Activated T-helper 1 cell treated with anti-CD3 and anti-CD28 coated beads, Interleukin-12 subunit alpha, Interleukin-12 subunit beta, Interleukin-2, Interleukin-4 antibody, amounts not matched to agents 30 ng/mL and 10 ng/mL and 1 ng/mL, durations not matched to agents 14 hours and 24 hours and 36 hours (primary cell): ENCODE results near the gene RNF125. TPM values are rescaled to one million over a fixed set of nuclear protein-coding genes. Genes with fewer than 3 reads are reported as not detected.

ENCODE experiments used
- DNase-seq: peaks from one replicate; pipeline ENCODE4 v3.0.0; 2021; ENCODE audit warnings: low spot score
- H3K27ac Mint-ChIP-seq: one replicate; pipeline ENCODE4 v1.8.0; 2021; ENCODE audit warnings: mild to moderate bottlenecking, mixed read lengths
- H3K27me3 Mint-ChIP-seq: one replicate; pipeline ENCODE4 v1.8.0; 2022; ENCODE audit warnings: mild to moderate bottlenecking, moderate library complexity, mixed read lengths; ENCODE audit not compliant: insufficient read depth
- H3K36me3 Mint-ChIP-seq: one replicate; pipeline ENCODE4 v1.8.0; 2021; ENCODE audit warnings: low read depth, mixed read lengths
- H3K4me1 Mint-ChIP-seq: one replicate; pipeline ENCODE4 v1.8.0; 2021; ENCODE audit warnings: low read depth, mixed read lengths
- H3K4me3 Mint-ChIP-seq: one replicate; pipeline ENCODE4 v1.8.0; 2021; ENCODE audit warnings: mild to moderate bottlenecking, moderate library complexity, mixed read lengths
- H3K9me3 Mint-ChIP-seq: one replicate; pipeline ENCODE4 v1.8.0; 2021; ENCODE audit warnings: mixed read lengths
- intact Hi-C: fragments of 100-400 bp; cut with micrococcal nuclease; formaldehyde crosslinking; loops from one replicate; pipeline ENCODE4 v1.15.1; 2024
- total RNA-seq: library from RNA; stranded (reverse); gene quantifications from 2 replicates; pipeline ENCODE4 v1.2.3, GENCODE V29; 2022

RNF125 gene
- total RNA-seq, 1 donor from 2014 or later = 32.2 TPM

GRCh38 chr18:32095900-32096229 is 77.2 kb downstream of the RNF125 start:
- H3K27ac Mint-ChIP-seq = peak overlapping the region; percentile 35
- intact Hi-C loops = no loop called here
- H3K9me3 Mint-ChIP-seq = no peaks in the 10 kb centered on the region
- no peaks in the 10 kb centered on the region for H3K27me3 Mint-ChIP-seq
- H3K36me3 Mint-ChIP-seq = peaks cover 36% of the 10 kb centered on the region
- peaks cover 52% of the 10 kb centered on the region for H3K4me1 Mint-ChIP-seq
- no peak for DNase-seq
- H3K4me3 Mint-ChIP-seq = peak overlapping the region; percentile 29

GRCh38 chr18:32096946-32097345 is 78.3 kb downstream of the RNF125 start:
- Mint-ChIP-seq H3K27me3 (no peaks in the 10 kb centered on the region), H3K27ac (peak overlapping the region; percentile 18), H3K36me3 (peaks cover 37% of the 10 kb centered on the region), H3K9me3 (no peaks in the 10 kb centered on the region), H3K4me1 (peaks cover 54% of the 10 kb centered on the region), H3K4me3 (no peak overlapping the region)
- no peak for DNase-seq
- intact Hi-C loops = no loop called here

- no peak overlapping the region for H3K4me3 Mint-ChIP-seq
- intact Hi-C loops = no loop called here
- peaks cover 11% of the 10 kb centered on the region for H3K36me3 Mint-ChIP-seq
- peaks cover 32% of the 10 kb centered on the region for H3K4me1 Mint-ChIP-seq
- H3K27me3 Mint-ChIP-seq = no peaks in the 10 kb centered on the region
- no peaks in the 10 kb centered on the region for H3K9me3 Mint-ChIP-seq
- no peak overlapping the region for H3K27ac Mint-ChIP-seq
- DNase-seq = no peak
Observed at GRCh38 chr18:32104516-32104915, 85.9 kb downstream of the RNF125 start.

- Mint-ChIP-seq H3K4me1 (peaks cover 45% of the 10 kb centered on the region), H3K9me3 (no peaks in the 10 kb centered on the region), H3K27ac (no peak overlapping the region), H3K27me3 (no peaks in the 10 kb centered on the region), H3K36me3 (peaks cover 20% of the 10 kb centered on the region), H3K4me3 (no peak overlapping the region)
- no peak for DNase-seq
- intact Hi-C loops = no loop called here
Observed at GRCh38 chr18:32110005-32110404, 91.4 kb downstream of the RNF125 start.

GRCh38 chr18:32111706-32112105 is 93.1 kb downstream of the RNF125 start:
- H3K9me3 Mint-ChIP-seq = no peaks in the 10 kb centered on the region
- DNase-seq = no peak
- peaks cover 36% of the 10 kb centered on the region for H3K4me1 Mint-ChIP-seq
- no peaks in the 10 kb centered on the region for H3K27me3 Mint-ChIP-seq
- intact Hi-C loops = no loop called here
- peaks cover 31% of the 10 kb centered on the region for H3K36me3 Mint-ChIP-seq
- H3K27ac Mint-ChIP-seq = peak overlapping the region; percentile 11
- H3K4me3 Mint-ChIP-seq = no peak overlapping the region

GRCh38 chr18:32112826-32113225 is 94.2 kb downstream of the RNF125 start:
- Mint-ChIP-seq H3K4me3 (no peak overlapping the region), H3K4me1 (peaks cover 38% of the 10 kb centered on the region), H3K27me3 (no peaks in the 10 kb centered on the region), H3K9me3 (no peaks in the 10 kb centered on the region), H3K36me3 (peaks cover 36% of the 10 kb centered on the region), H3K27ac (no peak overlapping the region)
- intact Hi-C loops = no loop called here
- DNase-seq = no peak

GRCh38 chr18:32114293-32114942 is 95.8 kb downstream of the RNF125 start:
- DNase-seq = no peak
- Mint-ChIP-seq H3K36me3 (peaks cover 36% of the 10 kb centered on the region), H3K9me3 (no peaks in the 10 kb centered on the region), H3K4me1 (peaks cover 33% of the 10 kb centered on the region), H3K27ac (no peak overlapping the region), H3K4me3 (no peak overlapping the region), H3K27me3 (no peaks in the 10 kb centered on the region)
- intact Hi-C loops = no loop called here

- Mint-ChIP-seq H3K9me3 (no peaks in the 10 kb centered on the region), H3K27ac (no peak overlapping the region), H3K36me3 (peaks cover 28% of the 10 kb centered on the region), H3K4me3 (no peak overlapping the region), H3K4me1 (peaks cover 16% of the 10 kb centered on the region), H3K27me3 (no peaks in the 10 kb centered on the region)
- intact Hi-C loops = no loop called here
- DNase-seq = no peak
Observed at GRCh38 chr18:32122039-32122438, 103.4 kb downstream of the RNF125 start.

Other genes starting within 250 kb of the RNF125 start
- gene TRAPPC8, start 75.7 kb upstream of the RNF125 start, total RNA-seq = 36.7 and 41.6 TPM in 2 replicates
- 80.5 and 83.0 TPM in 2 replicates for gene RNF138, start 73.0 kb downstream of the RNF125 start, total RNA-seq
- gene MEP1B, start 171.2 kb downstream of the RNF125 start, total RNA-seq = 0.20 TPM in 1 of 2 replicates, not detected in the other